ENCODE data around the gene ANKRD9. TPM values are rescaled to one million over a fixed set of nuclear protein-coding genes. Genes with fewer than 3 reads are reported as not detected.

The ANKRD9 gene
- total RNA-seq, 1 experiment from 2014 or later, result 29.8 TPM

- no peak overlapping the region for H2BK12ac ChIP-seq (ENCODE audit: insufficient read length, low read depth, low read length)
- H3K23me2 ChIP-seq (ENCODE audit: insufficient read length, low read depth, low read length, poor library complexity, severe bottlenecking), result peaks cover 6% of the 10 kb centered on the region
- no peak overlapping the region for H2BK120ac ChIP-seq (ENCODE audit: low read depth, low read length, poor library complexity, severe bottlenecking)
- H3T11ph ChIP-seq (ENCODE audit: low read length), result no peak overlapping the region
- no peak overlapping the region for H3K18ac ChIP-seq (ENCODE audit: insufficient read length, low read depth, low read length)
- no peak overlapping the region for H3K9ac ChIP-seq (ENCODE audit: extremely low read depth, insufficient read length, low read length)
- no peak overlapping the region for H2BK20ac ChIP-seq (ENCODE audit: low read depth, low read length, poor library complexity, severe bottlenecking)
- no CpG with 5 or more reads among the region's 34 CpGs for WGBS (ENCODE audit: extremely low coverage, insufficient read length, low lambda C conversion rate)
- no peak overlapping the region for H3K4ac ChIP-seq (ENCODE audit: low read depth, low read length)
- no peak overlapping the region for H2BK5ac ChIP-seq (ENCODE audit: insufficient read length, low read length)
- no peak overlapping the region for H3K56ac ChIP-seq (ENCODE audit: insufficient read length, low read depth, low read length)
- no peak overlapping the region for H3K23ac ChIP-seq (ENCODE audit: insufficient read length, low read depth, low read length)
- H3K79me1 ChIP-seq (ENCODE audit: insufficient read depth, low read depth, low read length, poor library complexity, severe bottlenecking), result no peaks in the 10 kb centered on the region
- TF ChIP-seq CTCF (conservative IDR thresholded peaks at IDR 0.05), result no peak
- no peak overlapping the region for H2BK15ac ChIP-seq (ENCODE audit: low read depth, low read length)
- H4K8ac ChIP-seq (replicated peaks; ENCODE audit: insufficient read length, low read depth, low read length), result no peak overlapping the region
- H2AFZ ChIP-seq (ENCODE audit: low read length), result no peak overlapping the region
- Mint-ChIP-seq H3K27me3 (ENCODE audit: low read depth) (peaks cover 4% of the 10 kb centered on the region; the same call in 1 of the 2 replicates), H3K36me3 (ENCODE audit: insufficient read depth in 1 of 3, low read depth in 3 of 3) (no peaks in the 10 kb centered on the region), H3K4me3 (peak overlapping the region in 1 of 2 experiments; percentile 35; a peak in 1 of 5 replicates), H3K9me3 (no peaks in the 10 kb centered on the region; a peak in 1 of 5 replicates), H3K4me1 (peaks cover 15 to 21% of the 10 kb centered on the region in 2 experiments), H3K27ac (no peak overlapping the region)
- H2AK5ac ChIP-seq (ENCODE audit: insufficient read length, low read length), result no peak overlapping the region
- H3K9me3 ChIP-seq (ENCODE audit: control insufficient read depth, low read depth, low read length), result no peaks in the 10 kb centered on the region
- no peak overlapping the region for H4K5ac ChIP-seq (ENCODE audit: insufficient read length, low read depth, low read length)
- no peaks in the 10 kb centered on the region for H3K27me3 ChIP-seq (ENCODE audit: insufficient read depth, low read length)
- no peaks in the 10 kb centered on the region; the same call in 1 of the 2 replicates for H3K4me1 ChIP-seq (ENCODE audit: insufficient read depth, low read length)
- no peak overlapping the region for H3K14ac ChIP-seq (ENCODE audit: insufficient read depth, low read length)
- no peak overlapping the region for H4K91ac ChIP-seq (ENCODE audit: insufficient read length, low read depth, low read length)
- no peak overlapping the region for H3K27ac ChIP-seq (ENCODE audit: insufficient read length, low read depth, low read length)
- H3K4me2 ChIP-seq (ENCODE audit: insufficient read depth, insufficient read length, low read length), result no peak overlapping the region
- H4K20me1 ChIP-seq (ENCODE audit: control insufficient read depth, insufficient read depth, insufficient read length), result no peaks in the 10 kb centered on the region
- DNase-seq, result no peak
- no peaks in the 10 kb centered on the region for H3K79me2 ChIP-seq (ENCODE audit: insufficient read depth, low read length)
Measured at GRCh38 chr14:102523569-102524450, 14.2 kb upstream of the ANKRD9 start.

Measured in H9 (cell line).